HepG2 (cell line): Measurements from ENCODE around the gene PSORS1C1. TPM values are rescaled to one million over a fixed set of nuclear protein-coding genes. Genes with fewer than 3 reads are reported as not detected.

Source experiments
- ATAC-seq: fragments of 200-7000 bp; cut with Tn5 transposase; 3 replicates; pipeline ENCODE4 v1.9.1; 2020; ENCODE audit warnings: mild to moderate bottlenecking, moderate library complexity
- BruUV-seq: library from RNA; stranded (reverse); fragments of 400-500 nt; replicated peaks from 2 replicates; lab custom pipeline; 2021; lab: Mats Ljungman, UMichigan
- CTCF ChIA-PET: fragments of 300-600 bp; formaldehyde crosslinking; extraction: SDS; loops from one replicate; lab custom pipeline; 2021; ENCODE audit warnings: low total read pairs, inconsistent platforms, low intra/inter-chr PET ratio; lab: Yijun Ruan, JAX
- POLR2A ChIA-PET: fragments of 350-600 bp; sonication (Branson Sonifier 250); formaldehyde crosslinking; loops from one replicate; lab custom pipeline; 2020; ENCODE audit warnings: antibody characterized with exemption, inconsistent platforms; lab: Yijun Ruan, JAX
- DNase-seq: peaks from one replicate; pipeline ENCODE4 v3.0.0-alpha.2; 2015; ENCODE audit warnings: low spot score
- FAIRE-seq: peaks from 3 replicates; lab custom pipeline; 2011; peaks lifted over from hg19 to GRCh38; lab: Jason Lieb, UNC
- H2AFZ ChIP-seq: one replicate; pipeline ENCODE4 v1.6.1; 2011; ENCODE audit warnings: low read length, inconsistent platforms
- H3K27ac ChIP-seq: fragments of 300-600 bp; 3 replicates; pipeline ENCODE4 v1.8.0; 2011; ENCODE audit warnings: mixed run types, mild to moderate bottlenecking, mixed read lengths, low read length, inconsistent platforms; ENCODE audit not compliant: insufficient read depth; ENCODE audit errors: extremely low read length
- H3K27me3 ChIP-seq, 2 experiments: fragments of 200-600 bp in 1 of 2; 2 replicates in 1 of 2; 3 replicates in 1 of 2; pipeline versions ENCODE4 v1.6.0 to v1.8.0; 2011; ENCODE audit warnings: low read length in 2 of 2, mild to moderate bottlenecking in 2 of 2, moderate library complexity in 2 of 2, inconsistent platforms in 1 of 2; ENCODE audit not compliant: insufficient read depth in 2 of 2, control insufficient read depth in 1 of 2
- H3K36me3 ChIP-seq, 2 experiments: fragments of 200-600 bp in 1 of 2; replicated peaks in 1 of 2; 2 replicates in 1 of 2; 3 replicates in 1 of 2; pipeline versions ENCODE4 v1.5.1 to v1.8.0; 2011; ENCODE audit warnings: low read length in 2 of 2, inconsistent platforms in 1 of 2; ENCODE audit not compliant: insufficient read depth in 2 of 2, control insufficient read depth in 1 of 2
- H3K4me1 ChIP-seq: 2 replicates; pipeline ENCODE4 v1.5.1; 2012; ENCODE audit warnings: low read length, inconsistent platforms; ENCODE audit not compliant: insufficient read depth
- H3K4me2 ChIP-seq: 2 replicates; pipeline ENCODE4 v1.6.0; 2011; ENCODE audit warnings: low read depth, low read length, inconsistent platforms
- H3K4me3 ChIP-seq, 3 experiments: fragments of 200-600 bp in 1 of 3; sonication (generic), shearing (Covaris generic) in 1 of 3; replicated peaks in 1 of 3; 2 replicates each; pipeline ENCODE4 v1.5.1; 2011 to 2016; ENCODE audit warnings: low read length in 3 of 3, inconsistent platforms in 2 of 3, low read depth in 2 of 3, mild to moderate bottlenecking in 2 of 3, control low read depth in 1 of 3, mixed read lengths in 1 of 3; ENCODE audit not compliant: insufficient read depth in 1 of 3
- H3K79me2 ChIP-seq: one replicate; pipeline ENCODE4 v1.6.1; 2011; ENCODE audit warnings: low read length, inconsistent platforms; ENCODE audit not compliant: insufficient read depth
- H3K9ac ChIP-seq: 2 replicates; pipeline ENCODE4 v1.6.0; 2011; ENCODE audit warnings: mild to moderate bottlenecking, low read depth, low read length, inconsistent platforms; ENCODE audit not compliant: insufficient read depth
- H3K9me3 ChIP-seq: 2 replicates; pipeline ENCODE4 v1.5.1; 2012; ENCODE audit warnings: mild to moderate bottlenecking, low read length
- H4K20me1 ChIP-seq: 2 replicates; pipeline ENCODE4 v1.6.0; 2011; ENCODE audit warnings: inconsistent platforms, mild to moderate bottlenecking, low read length, moderate library complexity; ENCODE audit not compliant: insufficient read depth
- CEBPG ChIP-seq: IDR thresholded peaks from 2 replicates; pipeline ENCODE4 v1.6.1; 2016
- DBP ChIP-seq: sonication (generic); formaldehyde crosslinking; IDR thresholded peaks from 2 replicates; pipeline ENCODE4 v1.4.0; 2020; ENCODE audit warnings: missing genetic modification reagents; ENCODE audit errors: not compliant biosample characterization
- ELF4 ChIP-seq: sonication (generic); formaldehyde crosslinking; IDR thresholded peaks from 2 replicates; pipeline ENCODE4 v1.5.0; 2020; ENCODE audit warnings: missing genetic modification reagents, mild to moderate bottlenecking, moderate library complexity, borderline replicate concordance
- HNF4G ChIP-seq, 2 experiments: sonication (generic) in 1 of 2; formaldehyde crosslinking in 1 of 2; IDR thresholded peaks; 2 replicates each; pipeline versions ENCODE4 v1.4.0 to v1.6.1; 2011 to 2020; ENCODE audit warnings: borderline replicate concordance in 2 of 2, low read depth in 2 of 2, mild to moderate bottlenecking in 2 of 2, low read length in 1 of 2, missing genetic modification reagents in 1 of 2, moderate library complexity in 1 of 2
- IRX3 ChIP-seq: sonication (generic); formaldehyde crosslinking; IDR thresholded peaks from 2 replicates; pipeline ENCODE4 v1.8.1; 2023; ENCODE audit warnings: mild to moderate bottlenecking, low read depth, missing genetic modification reagents, borderline replicate concordance
- KLF12 ChIP-seq: sonication (generic); formaldehyde crosslinking; IDR thresholded peaks from 2 replicates; pipeline ENCODE4 v1.4.0; 2020; ENCODE audit warnings: missing genetic modification reagents, borderline replicate concordance
- KLF16 ChIP-seq, 2 experiments: sonication (generic) in 1 of 2; formaldehyde crosslinking in 1 of 2; IDR thresholded peaks; 2 replicates each; pipeline versions ENCODE4 v1.6.1 to v1.8.0; 2016 to 2023; ENCODE audit warnings: missing genetic modification reagents in 2 of 2, missing compliant biosample characterization in 1 of 2
- MXD4 ChIP-seq: IDR thresholded peaks from 2 replicates; pipeline ENCODE4 v1.6.1; 2016; ENCODE audit warnings: mild to moderate bottlenecking, missing biosample characterization, missing genetic modification reagents
- ONECUT2 ChIP-seq: sonication (generic); formaldehyde crosslinking; IDR thresholded peaks from 2 replicates; pipeline ENCODE4 v1.4.0; 2020; ENCODE audit warnings: missing genetic modification reagents
- PCBP1 ChIP-seq: fragments of 200-400 bp; formaldehyde crosslinking; IDR thresholded peaks from 2 replicates; pipeline ENCODE4 v1.6.1; 2017; ENCODE audit warnings: mild to moderate bottlenecking, low read depth, low read length, borderline replicate concordance
- RAD21 ChIP-seq: fragments of 450-650 bp; formaldehyde crosslinking; IDR thresholded peaks from 2 replicates; pipeline ENCODE4 v1.5.0; 2020; ENCODE audit warnings: mild to moderate bottlenecking
- SAP130 ChIP-seq: IDR thresholded peaks from 2 replicates; pipeline ENCODE4 v1.6.1; 2016; ENCODE audit warnings: low read depth
- ZNF230 ChIP-seq: sonication (generic); formaldehyde crosslinking; IDR thresholded peaks from 2 replicates; pipeline ENCODE4 v1.4.0; 2020; ENCODE audit warnings: mild to moderate bottlenecking, missing genetic modification reagents
- ZNF44 ChIP-seq: sonication (generic); formaldehyde crosslinking; IDR thresholded peaks from 2 replicates; pipeline ENCODE4 v1.5.1; 2020; ENCODE audit warnings: mild to moderate bottlenecking, missing genetic modification reagents
- ZNF468 ChIP-seq: sonication (generic); formaldehyde crosslinking; IDR thresholded peaks from 2 replicates; pipeline ENCODE4 v1.8.0; 2022; ENCODE audit warnings: mild to moderate bottlenecking, moderate library complexity, missing genetic modification reagents
- ZNF546 ChIP-seq: sonication (generic); formaldehyde crosslinking; conservative IDR thresholded peaks from 2 replicates; pipeline ENCODE4 v1.8.1; 2023; ENCODE audit warnings: mild to moderate bottlenecking, missing genetic modification reagents
- ZNF580 ChIP-seq: IDR thresholded peaks from 2 replicates; pipeline ENCODE4 v1.6.1; 2016; ENCODE audit warnings: low read depth, borderline replicate concordance
- ZNF652 ChIP-seq: IDR thresholded peaks from 2 replicates; pipeline ENCODE4 v1.6.1; 2016; ENCODE audit warnings: low read depth, borderline replicate concordance
- ZNF660 ChIP-seq: sonication (generic); formaldehyde crosslinking; IDR thresholded peaks from 2 replicates; pipeline ENCODE4 v1.5.1; 2020; ENCODE audit warnings: mild to moderate bottlenecking, low read depth, missing genetic modification reagents, borderline replicate concordance
- ZNF710 ChIP-seq: sonication (generic); formaldehyde crosslinking; IDR thresholded peaks from 2 replicates; pipeline ENCODE4 v1.5.0; 2020; ENCODE audit warnings: mild to moderate bottlenecking, missing genetic modification reagents, borderline replicate concordance
- ZNF878 ChIP-seq: sonication (generic); formaldehyde crosslinking; IDR thresholded peaks from 2 replicates; pipeline ENCODE4 v1.8.1; 2023; ENCODE audit warnings: mild to moderate bottlenecking, missing genetic modification reagents, moderate library complexity
- WGBS: methylation state at CpG from one replicate; pipeline ENCODE4 v1.1.6; 2017; ENCODE audit warnings: low lambda C conversion rate; 5-methylcytosine and 5-hydroxymethylcytosine counted together
- in situ Hi-C: cut with HindIII; loops from 2 replicates; pipeline ENCODE4 v1.10.0; 2017; ENCODE audit warnings: low pct_unique_long_range_greater_than_20kb; ENCODE audit not compliant: extremely low pct_ligation_motif_present
- intact Hi-C: fragments of 100-400 bp; cut with micrococcal nuclease; formaldehyde crosslinking; loops from one replicate; pipeline ENCODE4 v1.10.0; 2022; ENCODE audit not compliant: unreplicated experiment
- polyA plus RNA-seq, 8 experiments: library from polyadenylated mRNA; depleted of rRNA in 3 of 8; stranded (reverse) in 7 of 8; unstranded in 1 of 8; fragments of >200 nt; fragmentation: Illumina TruSeq in 4 of 8; extraction: Trizol in 4 of 8; gene quantifications; 2 replicates each; pipeline versions ENCODE4 v1.2.1 to v1.2.3, GENCODE V29; 2011 to 2016; ENCODE audit warnings: low read depth in 4 of 8, missing spikeins in 1 of 8, mixed read lengths in 1 of 8; ENCODE audit not compliant: insufficient read depth in 1 of 8
- total RNA-seq, 5 experiments: library from RNA; depleted of rRNA; stranded (reverse); fragments of >200 nt; fragmentation: Illumina TruSeq; extraction: Trizol; gene quantifications; 2 replicates each; pipeline ENCODE4 v1.2.3, GENCODE V29; 2016; ENCODE audit warnings: low read depth in 1 of 5

The PSORS1C1 gene
- total and polyA plus RNA-seq, 2 of the 13 experiments (the other 11 are each of a cell fraction or from before 2014, with no cell fraction given), result 0.01 to 0.02 TPM

- in situ Hi-C loops, result loop anchor here (5.0 to 25.0 kb wide), 3 partner anchors 260 to 625 kb away; partner anchors contain the start of genes NRM and PPP1R18
- no peak overlapping the region for H2AFZ ChIP-seq
- intact Hi-C loops, result loop anchor here (1.0 to 2.0 kb wide), 2 partner anchors 173 to 259 kb away; partner anchors contain the start of gene VARS2
- TF ChIP-seq KLF16 (CRISPR knock-in tag; IDR thresholded peaks at IDR 0.05), result 0 out of 4 replicates have a peak, but pooled peaks of 1 of the 2 experiments have one; percentile 37
- no peak for TF ChIP-seq ZNF580
- no peak for TF ChIP-seq KLF12 (CRISPR knock-in tag)
- TF ChIP-seq ZNF230, result no peak
- no peak for TF ChIP-seq ONECUT2 (CRISPR knock-in tag)
- no peak for TF ChIP-seq DBP (CRISPR knock-in tag)
- no peak for TF ChIP-seq ZNF44 (CRISPR knock-in tag)
- no peak for TF ChIP-seq IRX3 (CRISPR knock-in tag)
- no peak for TF ChIP-seq ZNF652 (CRISPR knock-in tag)
- no peak for TF ChIP-seq ELF4
- no peak for TF ChIP-seq PCBP1
- no peak for TF ChIP-seq CEBPG
- peak; percentile 80 for TF ChIP-seq RAD21 (CRISPR knock-in tag)
- no peak for TF ChIP-seq ZNF468
- TF ChIP-seq ZNF660 (CRISPR knock-in tag), result no peak
- no peak for TF ChIP-seq HNF4G (IDR thresholded peaks at IDR 0.05; ENCODE audit: borderline replicate concordance, low read depth, low read length)
- no peak for TF ChIP-seq HNF4G (CRISPR knock-in tag; IDR thresholded peaks at IDR 0.05; ENCODE audit: borderline replicate concordance, low read depth)
- no peak for TF ChIP-seq ZNF546 (CRISPR knock-in tag)
- no peak for TF ChIP-seq ZNF710 (CRISPR knock-in tag)
- peak; percentile 23; the same call in 1 of the 2 replicates for TF ChIP-seq SAP130 (CRISPR knock-in tag)
- no peak for TF ChIP-seq ZNF878 (CRISPR knock-in tag)
- TF ChIP-seq MXD4 (CRISPR knock-in tag), result no peak
Observed at GRCh38 chr6:31087494-31088089, 27.0 kb upstream of the PSORS1C1 start.

More at GRCh38 chr6:31087494-31088089, 27.0 kb upstream of the PSORS1C1 start:
- no peaks in the 10 kb centered on the region for H3K9me3 ChIP-seq
- H3K4me2 ChIP-seq, result no peak overlapping the region
- peak; percentile 78 for DNase-seq
- no peak overlapping the region for H3K9ac ChIP-seq
- peak; percentile 89 for FAIRE-seq
- no peak overlapping the region for H3K27ac ChIP-seq
- H3K4me3 ChIP-seq, result no peak overlapping the region
- no peaks in the 10 kb centered on the region for H3K36me3 ChIP-seq
- no TSS peak for BruUV-seq
- 11% methylated on average over 14 of the region's 14 CpGs for WGBS
- no peaks in the 10 kb centered on the region for H4K20me1 ChIP-seq
- CTCF ChIA-PET, result interaction anchor here (0.8 to 1.5 kb wide), 6 partner anchors 8 to 604 kb away, joined by 3 to 8 read pairs (median 4); no protein-coding TSS in a partner anchor
- H3K79me2 ChIP-seq, result no peaks in the 10 kb centered on the region
- peaks cover 1 to 15% of the 10 kb centered on the region in 2 experiments; a peak in 2 of 5 replicates for H3K27me3 ChIP-seq
- peak; percentile 95 for ATAC-seq
- H3K4me1 ChIP-seq, result peaks cover 26% of the 10 kb centered on the region
- POLR2A ChIA-PET, result interaction anchor here (0.6 to 1.0 kb wide), 4 partner anchors 27 to 473 kb away, joined by 3 to 4 read pairs (median 4); partner anchors contain the start of gene VARS2
